Stimulated activated CD4-positive, alpha-beta T cell treated with anti-CD3 and anti-CD28 coated beads, Interleukin-2, amount 100 ng/mL, for 24 hours (primary cell): Measurements from ENCODE around the gene SSNA1.

ENCODE experiments used
- DNase-seq, 2 donors: peaks; one replicate each; pipeline ENCODE4 v3.0.0-alpha.2; 2020

Gene SSNA1

GRCh38 chr9:137168904-137169856, 19.3 kb upstream of the SSNA1 start:
- peak in 1 of 2 donors; percentile 41 for DNase-seq

DNA sequence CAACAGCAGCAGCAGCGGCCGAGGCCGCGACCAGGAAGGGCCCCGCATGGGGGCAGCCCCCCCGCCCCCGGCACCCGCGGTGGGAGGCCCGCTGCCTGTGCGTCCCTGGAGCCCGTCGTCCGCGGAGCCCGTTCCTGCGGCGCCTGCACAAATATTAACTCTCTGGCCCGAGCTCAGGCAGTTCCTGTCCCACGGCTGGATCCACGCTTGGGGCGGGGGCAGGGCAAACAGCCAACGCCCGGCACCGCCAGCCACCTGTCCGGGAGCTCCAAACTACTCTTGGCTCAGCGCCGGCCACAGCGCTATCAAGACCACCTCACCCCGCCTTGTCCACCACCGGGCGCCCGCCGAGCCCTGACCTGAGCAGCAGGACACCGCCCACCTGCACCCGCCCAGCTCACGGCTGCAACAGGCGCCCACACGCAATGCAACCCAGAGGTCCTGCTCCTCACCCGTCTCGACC, 18.5 kb upstream of the SSNA1 start, which contains the start of gene LRRC26:
Gene LRRC26, minus strand, starts transcription at position 156 of the 463 bp plus-strand sequence. Its CDS starts 108 bp downstream, at position 48.
- no peak for DNase-seq

- no peak for DNase-seq
These were observed 17.9 kb upstream of the SSNA1 start for GRCh38 chr9:137170486-137171148.

DNA sequence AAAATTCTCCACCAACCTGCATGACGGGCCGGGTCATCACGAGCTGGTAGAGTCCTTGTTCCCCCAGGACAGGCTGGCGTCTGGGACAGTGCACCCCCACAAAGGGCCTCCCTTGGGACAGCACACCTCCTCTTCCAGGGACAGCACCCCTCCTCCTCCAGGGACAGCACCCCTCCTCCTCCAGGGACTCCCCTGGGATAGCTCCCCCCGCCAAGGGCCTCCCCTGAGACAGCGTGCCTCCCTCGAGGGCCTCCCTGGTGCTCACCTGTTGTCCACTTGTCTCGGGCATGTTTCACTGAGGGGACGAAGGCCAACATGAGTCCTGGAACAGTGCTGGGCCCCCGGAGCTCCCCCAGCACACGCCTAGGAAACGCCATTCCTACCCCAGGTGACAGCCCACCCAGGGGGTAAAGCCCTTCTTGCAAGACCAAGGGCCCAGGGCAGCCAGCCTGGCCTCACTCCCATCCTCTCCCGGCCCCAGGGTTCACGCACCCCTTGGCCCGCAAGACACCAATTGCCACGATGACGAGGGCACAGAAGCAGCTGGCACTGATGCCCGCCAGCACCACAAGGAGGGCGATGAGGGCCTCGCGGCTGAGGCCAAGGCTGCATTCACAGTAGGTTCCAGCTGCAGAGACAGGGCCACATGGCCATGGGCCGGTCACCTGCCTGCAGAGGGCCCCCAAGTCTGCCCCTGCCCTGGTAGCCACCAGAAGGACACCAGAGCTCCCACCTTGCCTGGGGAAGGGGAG, 17.2 kb upstream of the SSNA1 start:
- DNase-seq: no peak

- no peak for DNase-seq
These were observed 15.3 kb upstream of the SSNA1 start for GRCh38 chr9:137172901-137173795.

DNA sequence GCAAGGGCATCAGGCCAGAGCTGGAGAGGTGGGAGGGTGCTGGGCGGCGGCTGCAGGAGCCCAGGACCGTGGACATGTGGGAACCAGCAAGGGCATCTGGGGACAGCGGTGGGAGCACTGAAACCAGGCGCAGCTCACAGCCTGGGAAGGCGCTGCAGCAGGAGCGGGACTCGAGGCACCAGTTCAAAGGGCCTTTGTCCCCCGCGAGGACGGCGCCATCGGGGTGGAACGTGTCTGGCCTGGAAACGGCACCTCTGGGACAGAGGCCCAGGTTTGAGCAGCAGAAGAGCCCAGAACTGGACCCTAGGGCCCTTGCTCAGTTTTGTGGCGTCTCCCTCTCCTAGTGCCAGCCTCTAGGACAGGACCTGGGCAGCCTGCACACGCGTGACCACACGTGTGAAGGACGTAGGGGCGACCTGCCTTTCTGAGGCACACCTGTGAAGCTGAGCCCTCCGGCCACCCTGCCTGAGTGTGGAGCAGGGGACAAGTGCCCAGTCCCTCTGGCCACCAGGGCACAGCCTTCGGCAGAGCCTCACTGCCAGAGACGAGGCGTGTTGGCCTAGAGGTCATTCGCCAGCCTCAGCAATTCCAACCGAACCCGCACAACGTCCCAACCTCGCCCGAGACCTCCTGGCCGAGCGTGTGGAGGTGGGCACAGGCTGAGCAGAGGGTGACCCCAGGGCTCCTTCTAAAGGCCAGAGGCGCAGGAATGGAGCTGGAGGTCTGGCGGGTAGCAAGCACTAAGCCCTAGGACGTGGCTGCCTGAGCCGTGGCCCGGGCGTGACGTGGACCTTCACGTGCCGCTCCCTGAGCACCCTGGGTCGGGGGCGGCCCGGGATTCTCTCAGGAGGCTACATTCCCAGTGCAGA, 14.4 kb upstream of the SSNA1 start:
- DNase-seq: no peak

DNA sequence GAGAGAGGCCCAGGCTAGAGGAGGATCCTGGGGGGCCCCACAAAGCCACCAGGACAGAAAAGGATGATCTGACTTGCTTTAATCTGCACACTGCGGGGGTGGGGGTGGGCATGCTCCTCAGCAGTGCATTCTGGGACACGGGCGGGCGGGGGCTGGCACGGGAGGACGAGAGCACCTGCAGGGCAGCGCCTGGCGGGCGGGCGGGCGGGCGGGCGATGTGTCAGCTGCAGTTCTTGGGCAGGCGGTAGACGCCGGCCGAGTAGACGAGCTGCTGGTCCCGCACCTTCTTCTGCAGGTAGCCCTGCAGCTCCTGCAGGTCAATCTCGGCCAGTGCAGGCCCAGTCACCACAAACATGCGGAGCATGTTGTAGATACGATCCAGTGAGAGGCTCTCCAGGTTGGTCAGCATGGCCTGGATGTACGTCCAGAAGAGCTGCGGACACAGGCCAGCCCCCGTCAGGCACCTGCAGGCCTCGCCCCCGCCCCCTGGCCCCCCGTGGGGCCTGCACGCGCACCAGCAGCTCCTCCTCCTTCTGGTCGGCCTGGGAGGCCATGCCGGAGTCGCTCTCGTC, 13.7 kb upstream of the SSNA1 start:
- no peak for DNase-seq

DNA sequence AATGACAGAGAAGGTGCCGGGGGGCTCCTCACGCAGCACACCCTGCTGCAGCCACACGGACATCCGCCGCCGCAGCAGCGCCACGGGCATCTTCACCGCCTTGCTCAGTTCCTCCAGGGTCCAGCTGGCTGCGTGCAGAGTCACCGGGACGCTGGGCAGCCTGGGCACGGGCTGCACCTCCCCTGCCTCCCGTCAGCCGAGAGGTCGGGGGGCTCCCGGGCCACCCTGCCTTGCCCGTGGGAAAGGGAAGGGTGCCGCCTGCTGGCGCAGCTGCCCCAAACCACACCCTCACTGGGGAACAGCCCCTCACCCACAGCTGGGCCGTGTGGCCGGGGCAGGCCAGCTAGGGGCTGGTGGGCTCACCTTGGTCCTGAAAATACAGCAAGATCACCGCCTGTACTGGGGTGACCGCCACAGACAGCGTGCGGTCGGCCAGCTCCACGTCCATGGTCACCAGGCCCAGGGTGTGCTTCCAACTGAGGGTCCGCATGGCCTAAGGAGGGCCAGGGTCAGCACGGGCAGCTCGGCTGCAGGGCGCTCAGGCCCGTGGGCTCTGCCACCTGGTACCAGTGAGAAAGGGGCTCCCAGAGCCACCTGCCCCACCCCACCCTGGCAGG, 13.0 kb upstream of the SSNA1 start:
- no peak for DNase-seq

- DNase-seq: peak in 1 of 2 donors; percentile 36
These were observed 11.9 kb upstream of the SSNA1 start for GRCh38 chr9:137176302-137177182.

GRCh38 chr9:137178201-137178938, 10.1 kb upstream of the SSNA1 start:
- no peak for DNase-seq

DNA sequence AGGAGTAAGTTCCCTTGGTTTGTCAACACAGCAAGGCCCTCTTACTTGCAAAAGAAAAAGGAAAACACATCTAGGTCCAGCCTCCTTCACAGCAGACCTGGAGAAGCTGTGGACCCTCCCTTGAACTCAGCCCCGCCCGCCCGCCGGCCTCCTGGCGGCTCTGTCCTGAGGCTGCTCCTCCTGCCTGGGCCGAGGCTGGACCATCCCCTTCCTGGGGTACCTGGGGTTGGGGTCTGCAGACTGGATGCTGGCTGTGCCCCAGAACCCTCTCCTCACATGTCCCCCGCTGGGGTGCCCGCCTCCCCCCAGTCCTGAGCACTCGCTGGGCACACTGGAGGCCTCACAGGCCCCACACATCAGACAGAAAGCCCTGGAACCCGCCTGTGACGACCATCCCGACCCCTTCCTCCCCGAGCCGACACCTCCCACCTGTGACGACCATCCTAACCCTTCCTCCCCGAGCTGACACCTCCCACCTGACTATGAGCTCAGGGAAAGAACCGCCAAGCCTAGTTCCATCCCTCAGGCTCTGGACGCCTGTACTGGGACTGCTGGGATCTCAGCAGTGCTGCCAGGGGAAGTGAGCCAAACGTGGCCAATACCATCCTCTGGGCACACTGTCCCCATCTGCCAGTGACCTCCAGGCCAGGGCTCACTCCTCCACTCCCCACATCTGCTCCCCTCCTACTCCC, 9.4 kb upstream of the SSNA1 start:
- no peak for DNase-seq

GRCh38 chr9:137179761-137180160, 8.7 kb upstream of the SSNA1 start:
- no peak for DNase-seq

DNA sequence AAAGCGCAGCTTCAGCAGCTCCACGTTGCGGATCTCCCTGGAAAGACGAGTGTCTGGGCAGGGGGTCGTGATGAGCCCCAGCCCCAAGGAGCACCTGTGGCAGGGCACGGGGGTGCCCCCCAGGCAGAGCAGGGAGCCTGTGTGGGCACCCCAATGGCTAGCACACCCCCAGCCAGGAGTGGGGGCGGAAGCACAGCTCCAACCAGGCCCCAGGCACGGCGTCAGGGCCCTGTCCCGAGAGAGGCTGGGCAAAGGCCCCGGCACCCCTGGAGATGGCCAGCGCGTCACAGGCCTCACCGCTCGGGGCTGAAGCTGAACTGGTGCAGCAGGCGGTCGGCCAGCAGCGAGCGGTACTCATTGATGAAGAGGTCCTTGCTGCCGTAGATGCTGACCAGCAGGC, 8.0 kb upstream of the SSNA1 start:
- no peak for DNase-seq

DNA sequence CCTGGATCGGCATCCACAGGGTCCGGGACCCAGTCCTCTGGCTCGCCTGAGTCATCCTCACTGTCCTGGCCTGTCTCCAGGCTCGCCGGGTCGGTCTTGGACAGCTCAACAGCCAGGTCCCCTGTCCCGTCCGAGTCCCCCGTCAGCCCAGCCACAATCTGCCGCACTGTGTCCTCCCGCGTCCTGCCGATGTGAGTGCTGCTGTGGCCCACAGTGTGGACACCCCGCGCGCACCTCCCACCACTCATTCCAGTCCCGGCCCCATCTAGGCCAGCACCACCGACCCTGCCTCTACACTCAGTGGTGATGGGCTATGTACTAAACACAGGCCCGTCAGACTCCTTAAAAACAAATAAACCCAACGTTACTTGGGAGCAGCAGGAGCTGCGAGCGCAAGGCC, 6.8 kb upstream of the SSNA1 start:
- no peak for DNase-seq

DNA sequence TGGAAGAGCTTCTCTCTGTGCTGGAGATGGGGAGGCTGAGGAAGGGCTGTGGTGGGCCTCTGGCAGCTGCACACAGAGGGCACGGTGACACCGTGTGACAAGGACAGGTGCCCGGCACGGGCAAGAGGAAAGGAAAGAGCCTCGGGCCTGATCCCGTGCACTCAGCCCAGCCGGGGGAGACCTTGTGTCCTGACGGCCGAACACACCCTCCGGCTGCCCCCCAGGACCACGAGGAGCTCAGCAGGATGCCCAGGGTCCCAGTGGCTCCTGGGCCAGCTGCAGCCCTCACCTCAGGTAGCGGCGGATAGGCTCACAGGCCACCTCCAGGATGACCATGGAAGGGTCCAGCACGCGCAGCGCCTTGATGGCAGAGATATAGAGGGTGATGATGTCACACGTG, 5.6 kb upstream of the SSNA1 start:
- no peak for DNase-seq

- no peak for DNase-seq
These were observed 4.4 kb upstream of the SSNA1 start for GRCh38 chr9:137183980-137184595.
